A549 treated with DMSO at 1 μM for 4 hours (cell line): ENCODE measurements around the gene RDM1. TPM values are rescaled to one million over a fixed set of nuclear protein-coding genes. Genes with fewer than 3 reads are reported as not detected.

Experiments used
- total RNA-seq: library from RNA; stranded (reverse); fragments of 200-300 nt; extraction: Qiagen RNA extraction; gene quantifications from 5 replicates; pipeline ENCODE4 v1.2.3, GENCODE V29; 2022; ENCODE audit warnings: low read depth

The RDM1 gene
- 2.1 to 4.0 TPM (median 3.1 TPM) in 5 replicates for total RNA-seq

GRCh38 chr17:35930211-35931065, at the start of gene RDM1:
TSS of gene RDM1 (minus strand) at chr17:35930773. CDS start at chr17:35930727, 46 bp downstream.

GRCh38 chr17:35943537-35943936, 13.0 kb upstream of the RDM1 start, which contains the start of gene LYZL6:
TSS of gene LYZL6 (minus strand) at chr17:35943713. CDS start at chr17:35939356, 4,357 bp downstream.

GRCh38 chr17:35879773-35880654, 50.6 kb downstream of the RDM1 start, which contains the start of gene CCL5:
TSS of gene CCL5 (minus strand) at chr17:35880360.

GRCh38 chr17:35868737-35869136, 61.8 kb downstream of the RDM1 start, which contains the start of gene HEATR9:
TSS of gene HEATR9 (minus strand) at chr17:35868891. CDS start at chr17:35868742, 149 bp downstream.

Other genes with a start within 250 kb of the RDM1 start
- gene RASL10B, start 199.1 kb downstream of the RDM1 start, total RNA-seq: 0.06 to 0.13 TPM (median 0.10 TPM) in 4 of 5 replicates, not detected in the other
- 0.03 to 0.13 TPM (median 0.07 TPM) in 5 replicates for gene GAS2L2, start 177.5 kb downstream of the RDM1 start, total RNA-seq
- 0.16 to 0.30 TPM (median 0.24 TPM) in 5 replicates for gene C17orf50, start 169.9 kb downstream of the RDM1 start, total RNA-seq
- gene MMP28, start 135.1 kb downstream of the RDM1 start, total RNA-seq: 4.6 to 7.2 TPM (median 6.0 TPM) in 5 replicates
- gene TAF15, start 121.3 kb downstream of the RDM1 start, total RNA-seq: 212 to 223 TPM (median 214 TPM) in 5 replicates
- gene HEATR9, start 61.9 kb downstream of the RDM1 start, total RNA-seq: not detected in 5 replicates
- gene CCL5, start 50.4 kb downstream of the RDM1 start, total RNA-seq: 1.6 to 2.1 TPM (median 1.6 TPM) in 5 replicates
- gene LYZL6, start 12.9 kb upstream of the RDM1 start, total RNA-seq: not detected in 5 replicates
- not detected in 5 replicates for gene CCL16, start 50.7 kb upstream of the RDM1 start, total RNA-seq
- not detected in 5 replicates for gene CCL14, start 56.0 kb upstream of the RDM1 start, total RNA-seq
- gene CCL15, start 70.8 kb upstream of the RDM1 start, total RNA-seq: 0.09 TPM in 1 of 5 replicates, not detected in the others
- not detected in 5 replicates for gene CCL23, start 87.2 kb upstream of the RDM1 start, total RNA-seq
- gene CCL18, start 133.5 kb upstream of the RDM1 start, total RNA-seq: not detected in 5 replicates
- not detected in 5 replicates for gene CCL3, start 159.4 kb upstream of the RDM1 start, total RNA-seq
- gene CCL4, start 173.1 kb upstream of the RDM1 start, total RNA-seq: not detected in 5 replicates
- gene TBC1D3B, start 245.9 kb upstream of the RDM1 start, total RNA-seq: 2.1 to 3.7 TPM (median 3.4 TPM) in 5 replicates